Spleen (tissue), 11 donors: ENCODE data around the gene IER5. TPM values are rescaled to one million over a fixed set of nuclear protein-coding genes. Genes with fewer than 3 reads are reported as not detected.

ENCODE experiments used
- DNase-seq: peaks from one replicate; pipeline ENCODE4 v3.0.0-alpha.2; 2020
- H3K27ac ChIP-seq, 8 donors: fragments of 200-600 bp; sonication (generic) in 7 of 8; 1 replicate in 4 of 8; 2 replicates in 4 of 8; pipeline versions ENCODE4 v1.5.0 to v1.8.0; 2016 to 2021; ENCODE audit warnings: inconsistent platforms in 4 of 8, mild to moderate bottlenecking in 4 of 8, moderate library complexity in 1 of 8
- H3K27me3 ChIP-seq, 7 donors: fragments of 200-600 bp; sonication (generic) in 6 of 7; replicated peaks in 1 of 7; 1 replicate in 4 of 7; 2 replicates in 3 of 7; pipeline versions ENCODE4 v1.5.0 to v1.8.0; 2016 to 2021; ENCODE audit warnings: inconsistent platforms in 3 of 7, mild to moderate bottlenecking in 1 of 7
- H3K36me3 ChIP-seq, 6 donors: fragments of 200-600 bp; sonication (generic) in 5 of 6; 1 replicate in 4 of 6; 2 replicates in 2 of 6; pipeline versions ENCODE4 v1.5.0 to v1.8.0; 2016 to 2021; ENCODE audit warnings: inconsistent platforms in 2 of 6
- H3K4me1 ChIP-seq, 6 donors: fragments of 200-600 bp; sonication (generic) in 5 of 6; 1 replicate in 3 of 6; 2 replicates in 3 of 6; pipeline versions ENCODE4 v1.5.0 to v1.8.0; 2016 to 2021; ENCODE audit warnings: inconsistent platforms in 3 of 6
- H3K4me3 ChIP-seq, 8 donors: fragments of 200-600 bp; sonication (generic) in 7 of 8; 1 replicate in 4 of 8; 2 replicates in 4 of 8; pipeline versions ENCODE4 v1.5.0 to v1.8.0; 2016 to 2021; ENCODE audit warnings: inconsistent platforms in 4 of 8, mild to moderate bottlenecking in 4 of 8, moderate library complexity in 2 of 8
- H3K9me3 ChIP-seq, 8 donors: fragments of 200-600 bp; sonication (generic) in 7 of 8; 1 replicate in 4 of 8; 2 replicates in 4 of 8; pipeline versions ENCODE4 v1.5.0 to v1.8.0; 2016 to 2021; ENCODE audit warnings: inconsistent platforms in 4 of 8
- CTCF ChIP-seq, 11 experiments: fragments of 200-600 bp in 7 of 11; fragments of 450-650 bp in 4 of 11; sonication (generic) in 4 of 11; IDR thresholded peaks in 8 of 11; conservative IDR thresholded peaks in 3 of 11; 1 replicate in 7 of 11; 2 replicates in 4 of 11; pipeline versions ENCODE4 v1.4.0 to v1.8.0; 2016 to 2021; ENCODE audit warnings: antibody characterized with exemption in 11 of 11, inconsistent platforms in 4 of 11, mild to moderate bottlenecking in 1 of 11
- POLR2A ChIP-seq, 3 donors: fragments of 450-650 bp; IDR thresholded peaks; one replicate each; pipeline ENCODE4 v1.5.1; 2017; ENCODE audit warnings: antibody characterized with exemption in 3 of 3, mild to moderate bottlenecking in 1 of 3
- POLR2AphosphoS5 ChIP-seq, 3 donors: sonication (generic); formaldehyde crosslinking; IDR thresholded peaks; one replicate each; pipeline ENCODE4 v1.5.1; 2017; ENCODE audit warnings: antibody characterized with exemption in 3 of 3
- WGBS, 5 donors: extraction: QIAGEN DNeasy Blood & Tissue Kit in 3 of 5; methylation state at CpG; one replicate each; pipeline versions ENCODE4 v1.1.5 to v1.1.7; 2013 to 2018; 5-methylcytosine and 5-hydroxymethylcytosine counted together
- intact Hi-C: fragments of 100-400 bp; cut with DNase I; formaldehyde crosslinking; loops from one replicate; pipeline ENCODE4 v1.15.0; 2023; ENCODE audit warnings: low total_unique reads
- polyA plus RNA-seq, 3 donors: library from polyadenylated mRNA; stranded (reverse); fragments of 200-250 nt; gene quantifications; one replicate each; pipeline ENCODE4 v1.2.1, GENCODE V29; 2013
- total RNA-seq, 7 donors: library from RNA; depleted of rRNA in 3 of 7; stranded (reverse); fragments of >200 nt in 3 of 7; fragmentation: NEBNext Ultra II Directional in 4 of 7; extraction: Animal tissue kit (Norgen Biotek cat#: 25700) in 4 of 7; gene quantifications; one replicate each; pipeline versions ENCODE4 v1.1.0 to v1.2.1, GENCODE V29; 2016 to 2021
- donor health status: healthy with polysubstance abuse.
- donor health status: DM: no; HTN: no; CAD: no; lungs with moderate emphysema.
- donor health status: DM: no; HTN: no; CAD: no.
- donor health status: Bipolar disorder and iron deficiency.
- donor health status: healthy.
- donor health status: DM: no; HTN: no; CAD: no.
- donor health status: DM: yes; HTN: yes; CAD: no.

The IER5 gene
- total and polyA plus RNA-seq, 10 donors, result 21.3 to 62.3 (median 36.7) TPM

- no peaks in the 10 kb centered on the region for H3K9me3 ChIP-seq
- DNase-seq, result no peak
- TF ChIP-seq CTCF (IDR thresholded peaks at IDR 0.05 in 8 of 11, conservative IDR thresholded peaks at IDR 0.05 in 3 of 11), result no peak
- TF ChIP-seq POLR2AphosphoS5 (IDR thresholded peaks at IDR 0.05), result no peak
- no peak for TF ChIP-seq POLR2A (IDR thresholded peaks at IDR 0.05)
- 89 to 93% (median 91%) methylated on average over 4 to 5 of the region's 5 CpGs for WGBS, 5 donors
- H3K4me1 ChIP-seq, result peaks cover 0 to 47% (median 12%) of the 10 kb centered on the region in 6 donors
- no peak overlapping the region for H3K4me3 ChIP-seq
- H3K36me3 ChIP-seq, result no peaks in the 10 kb centered on the region
- H3K27ac ChIP-seq, result no peak overlapping the region
- intact Hi-C loops, result no loop called here
- H3K27me3 ChIP-seq, result no peaks in the 10 kb centered on the region
These were observed 33.7 kb downstream of the IER5 start for GRCh38 chr1:181122222-181122621.

- H3K27ac ChIP-seq, result no peak overlapping the region
- 82 to 100% (median 92%) methylated on average over 3 of the region's 3 CpGs for WGBS, 5 donors
These were observed 34.7 kb downstream of the IER5 start for GRCh38 chr1:181123173-181123572.

GRCh38 chr1:181124291-181124751 is 35.8 kb downstream of the IER5 start:
- Histone ChIP-seq H3K4me1 (peaks cover 12 to 56% (median 28%) of the 10 kb centered on the region in 6 donors), H3K4me3 (no peak overlapping the region), H3K9me3 (no peaks in the 10 kb centered on the region), H3K36me3 (no peaks in the 10 kb centered on the region), H3K27ac (peak overlapping the region in 5 of 8 donors; percentile 33 to 68 (median 54)), H3K27me3 (no peaks in the 10 kb centered on the region)
- TF ChIP-seq CTCF (IDR thresholded peaks at IDR 0.05 in 8 of 11, conservative IDR thresholded peaks at IDR 0.05 in 3 of 11) (no peak), POLR2AphosphoS5 (IDR thresholded peaks at IDR 0.05) (peak in 1 of 3 donors; percentile 30), POLR2A (IDR thresholded peaks at IDR 0.05) (no peak)
- no peak for DNase-seq
- intact Hi-C loops, result no loop called here
- WGBS, 5 donors, result 3 to 9% (median 7%) methylated on average over 2 of the region's 2 CpGs

More at GRCh38 chr1:181123173-181123572, 34.7 kb downstream of the IER5 start:
- peaks cover under 1 to 45% (median 17%) of the 10 kb centered on the region in 6 donors for H3K4me1 ChIP-seq
- H3K4me3 ChIP-seq, result no peak overlapping the region
- DNase-seq, result no peak
- TF ChIP-seq CTCF (IDR thresholded peaks at IDR 0.05 in 8 of 11, conservative IDR thresholded peaks at IDR 0.05 in 3 of 11), result no peak
- TF ChIP-seq POLR2AphosphoS5 (IDR thresholded peaks at IDR 0.05), result no peak
- no peaks in the 10 kb centered on the region for H3K36me3 ChIP-seq
- intact Hi-C loops, result no loop called here
- H3K27me3 ChIP-seq, result no peaks in the 10 kb centered on the region
- H3K9me3 ChIP-seq, result no peaks in the 10 kb centered on the region

- no peak for DNase-seq
- Histone ChIP-seq H3K27ac (peak overlapping the region in 5 of 8 donors; percentile 2 to 50 (median 40)), H3K4me1 (peaks cover 26 to 75% (median 47%) of the 10 kb centered on the region in 6 donors), H3K9me3 (no peaks in the 10 kb centered on the region), H3K27me3 (no peaks in the 10 kb centered on the region), H3K4me3 (no peak overlapping the region), H3K36me3 (no peaks in the 10 kb centered on the region)
- TF ChIP-seq POLR2AphosphoS5 (IDR thresholded peaks at IDR 0.05) (no peak), CTCF (IDR thresholded peaks at IDR 0.05 in 8 of 11, conservative IDR thresholded peaks at IDR 0.05 in 3 of 11) (no peak), POLR2A (IDR thresholded peaks at IDR 0.05) (no peak)
- intact Hi-C loops, result no loop called here
- 73 to 99% (median 86%) methylated on average over 4 of the region's 4 CpGs for WGBS, 5 donors
These were observed 37.8 kb downstream of the IER5 start for GRCh38 chr1:181126289-181126688.
